ENCODE results near the gene ADAMTS15.

DNA sequence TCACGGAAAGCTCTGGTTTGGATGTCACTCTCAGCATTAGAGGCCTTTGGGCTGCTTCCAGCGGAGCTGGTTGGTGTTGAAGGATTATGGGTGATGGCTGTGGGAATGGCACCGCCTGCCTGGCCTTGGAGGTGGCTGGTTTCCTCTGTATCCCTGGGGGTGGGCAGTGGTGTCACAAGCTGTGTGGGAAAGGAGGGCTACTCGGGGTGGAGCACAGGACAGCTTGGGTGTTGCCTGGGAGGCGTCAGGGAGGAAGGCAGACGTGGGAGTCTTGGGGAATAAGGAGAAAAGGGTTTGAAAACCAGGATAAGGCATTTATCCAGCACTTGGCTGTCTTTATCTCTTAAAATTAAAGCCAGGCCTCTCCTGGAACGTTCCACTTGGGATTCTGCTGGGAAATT, 71.8 kb downstream of the ADAMTS15 start:
- no peak for TF ChIP-seq POLR2A (IDR thresholded peaks at IDR 0.05; ENCODE audit: low read length)
- no peak for TF ChIP-seq GATA1 (IDR thresholded peaks at IDR 0.05; ENCODE audit: low read depth, low read length)
